GM19395 (cell line): ENCODE results near the gene SLC2A4RG.

Experiments used
- ATAC-seq: cut with Tn5 transposase; IDR thresholded peaks from one replicate; pipeline ENCODE4 v1.9.1; 2021; ENCODE audit warnings: mild to moderate bottlenecking, moderate library complexity; ENCODE audit not compliant: unreplicated experiment

SLC2A4RG gene, protein sequence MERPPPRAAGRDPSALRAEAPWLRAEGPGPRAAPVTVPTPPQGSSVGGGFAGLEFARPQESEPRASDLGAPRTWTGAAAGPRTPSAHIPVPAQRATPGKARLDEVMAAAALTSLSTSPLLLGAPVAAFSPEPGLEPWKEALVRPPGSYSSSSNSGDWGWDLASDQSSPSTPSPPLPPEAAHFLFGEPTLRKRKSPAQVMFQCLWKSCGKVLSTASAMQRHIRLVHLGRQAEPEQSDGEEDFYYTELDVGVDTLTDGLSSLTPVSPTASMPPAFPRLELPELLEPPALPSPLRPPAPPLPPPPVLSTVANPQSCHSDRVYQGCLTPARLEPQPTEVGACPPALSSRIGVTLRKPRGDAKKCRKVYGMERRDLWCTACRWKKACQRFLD

DNA sequence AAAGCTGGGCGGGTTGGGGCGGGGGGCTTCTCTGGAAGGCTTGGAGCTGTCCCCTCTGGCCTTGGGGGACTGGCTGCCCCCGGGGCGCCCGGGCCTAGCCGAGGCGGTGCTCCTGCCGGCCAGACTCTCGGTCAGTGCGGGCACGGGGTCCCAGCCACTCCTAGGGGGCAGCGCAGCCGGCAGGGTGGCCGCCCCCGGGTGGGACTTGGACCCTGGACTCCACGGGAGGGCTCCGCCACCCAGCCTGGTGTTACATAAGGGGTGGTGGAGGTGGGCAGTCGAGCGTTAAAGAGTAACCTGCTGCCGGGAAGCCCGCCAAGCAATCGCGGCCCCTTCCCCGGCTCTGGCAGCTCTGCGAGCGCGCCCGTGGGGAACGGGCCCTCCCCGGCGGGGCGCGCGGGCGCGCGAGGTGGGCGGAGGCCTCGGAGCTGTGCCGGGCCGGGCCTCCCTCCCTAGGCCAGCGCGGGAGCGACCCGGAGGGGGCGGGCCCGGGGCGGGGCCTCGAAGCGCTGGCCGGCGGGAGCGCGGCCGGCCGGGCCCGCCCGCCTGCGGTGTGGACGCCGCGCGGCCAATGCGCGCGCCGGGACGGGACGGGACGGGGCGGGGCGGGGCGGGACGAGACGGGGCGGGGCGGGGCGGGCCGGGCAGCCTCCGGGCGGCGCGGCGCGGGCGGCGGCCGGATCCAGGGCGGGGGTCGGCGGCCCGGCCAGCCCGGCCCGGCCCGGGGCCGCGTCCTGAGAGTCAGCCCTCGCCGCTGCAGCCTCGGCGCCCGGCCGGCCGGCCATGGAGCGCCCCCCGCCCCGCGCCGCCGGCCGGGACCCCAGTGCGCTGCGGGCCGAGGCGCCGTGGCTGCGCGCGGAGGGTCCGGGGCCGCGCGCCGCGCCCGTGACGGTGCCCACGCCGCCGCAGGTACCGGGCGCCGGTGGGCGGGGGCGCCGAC lies at the start of gene SLC2A4RG:
TSS of gene SLC2A4RG (plus strand) at position 647 of the 940 bp plus-strand sequence. CDS start at position 784, 137 bp downstream.
- ATAC-seq, result no peak

DNA sequence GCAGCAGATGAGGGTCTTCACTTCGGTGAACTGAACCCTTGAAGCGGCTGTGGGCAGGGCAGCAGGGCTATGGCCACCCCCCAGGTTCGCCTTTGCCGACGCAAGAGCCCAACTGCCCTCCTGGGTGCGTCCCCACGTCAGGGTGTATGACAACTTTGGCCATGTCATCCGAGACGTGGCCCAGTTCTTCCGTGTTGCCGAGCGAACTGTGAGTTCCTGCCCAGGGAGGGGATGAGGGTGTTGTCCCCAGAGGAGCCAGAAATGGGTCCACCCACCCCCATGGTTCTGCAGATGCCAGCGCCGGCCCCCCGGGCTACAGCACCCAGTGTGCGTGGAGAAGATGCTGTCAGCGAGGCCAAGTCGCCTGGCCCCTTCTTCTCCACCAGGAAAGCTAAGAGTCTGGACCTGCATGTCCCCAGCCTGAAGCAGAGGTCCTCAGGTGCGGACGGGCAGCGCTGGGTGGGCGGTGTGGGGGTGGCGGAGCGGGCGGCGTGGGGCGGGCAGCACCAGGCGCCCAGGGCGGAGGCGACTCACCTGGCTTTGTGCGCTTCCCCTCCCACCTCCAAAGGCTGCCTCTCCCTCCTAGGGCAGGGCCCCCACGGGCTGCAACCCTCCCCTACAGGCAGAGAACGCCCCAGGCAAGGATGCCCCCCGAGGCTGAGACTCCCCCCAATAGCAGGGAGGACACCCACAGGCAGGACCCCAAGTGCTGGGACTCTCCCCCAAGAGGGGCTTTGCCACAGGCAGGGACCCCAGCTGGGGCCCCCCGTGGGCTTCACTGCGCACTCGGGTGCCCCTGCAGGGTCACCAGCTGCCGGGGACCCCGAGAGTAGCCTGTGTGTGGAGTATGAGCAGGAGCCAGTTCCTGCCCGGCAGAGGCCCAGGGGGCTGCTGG lies 49.3 kb upstream of the SLC2A4RG start:
- ATAC-seq, result no peak

DNA sequence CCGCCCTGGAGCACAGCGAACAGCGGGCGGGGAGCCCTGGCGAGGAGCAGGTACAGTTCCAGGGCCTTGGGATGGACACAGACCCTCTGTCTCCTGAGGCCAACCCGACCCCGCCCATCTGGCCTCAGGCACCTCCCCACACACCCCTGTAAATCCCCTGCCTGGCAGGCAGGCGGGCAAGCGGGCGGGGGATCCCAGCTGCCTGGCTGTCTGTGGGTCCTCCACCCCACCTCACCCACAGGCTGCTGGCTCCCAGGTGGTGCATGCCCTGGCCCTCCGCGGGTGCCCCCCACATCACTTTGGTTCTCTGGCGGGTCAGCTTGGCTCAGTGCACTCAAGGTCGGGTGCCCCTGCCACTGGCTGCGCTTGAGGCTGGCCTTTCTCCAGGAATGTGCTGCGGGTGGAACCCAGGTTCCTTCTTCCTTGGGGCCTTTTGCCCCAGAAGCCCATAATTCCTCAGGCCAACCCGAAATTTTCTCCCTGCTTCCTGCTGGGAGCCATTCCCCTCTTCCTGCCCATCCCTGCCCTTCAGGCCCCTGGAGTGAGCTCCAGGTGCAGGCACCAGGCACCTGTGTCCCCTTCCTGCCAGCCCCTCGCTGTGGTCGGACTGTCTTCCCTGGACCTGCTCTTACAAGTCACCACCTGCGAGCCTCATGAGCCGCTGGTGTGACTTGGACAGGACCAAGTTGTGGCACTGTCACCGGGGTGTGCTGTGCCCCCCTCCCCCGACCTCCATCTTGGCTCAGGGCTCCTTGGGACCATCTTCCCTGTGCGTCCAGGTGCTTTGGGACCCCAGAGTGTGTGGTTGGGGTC lies 48.5 kb upstream of the SLC2A4RG start:
- ATAC-seq, result no peak

DNA sequence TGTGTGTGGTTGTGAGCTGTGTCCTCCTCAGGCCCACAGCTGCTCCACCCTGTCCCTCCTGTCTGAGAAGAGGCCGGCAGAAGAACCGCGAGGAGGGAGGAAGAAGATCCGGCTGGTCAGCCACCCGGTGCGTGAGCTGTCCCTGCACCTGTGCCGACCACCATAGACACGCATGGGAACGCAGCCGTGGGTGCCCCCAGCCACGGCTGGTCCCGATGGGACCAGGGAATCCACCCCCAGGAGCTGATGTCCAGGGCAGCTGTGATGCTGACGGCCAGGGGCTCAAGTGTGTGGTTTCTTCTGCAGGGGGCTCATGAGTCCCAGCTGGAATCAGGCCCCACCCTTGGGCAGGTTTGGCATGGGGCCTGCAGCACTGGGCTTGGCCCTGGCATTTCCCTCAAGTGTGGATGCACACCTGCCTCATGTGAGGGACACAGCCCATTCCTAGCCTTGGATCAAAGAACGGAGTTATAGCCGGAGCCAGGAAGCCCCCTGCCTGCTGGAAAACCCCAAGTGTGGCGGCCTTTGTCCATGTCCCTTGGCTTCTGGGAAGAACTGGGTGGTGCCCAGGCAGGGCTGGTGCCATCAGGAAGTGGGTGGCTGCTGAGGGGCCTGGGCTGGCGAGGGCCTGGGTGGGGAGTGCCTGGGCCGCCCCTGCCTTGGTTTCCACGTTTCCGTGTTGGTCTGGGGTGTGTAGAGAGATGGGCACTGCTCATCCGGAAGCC lies 47.7 kb upstream of the SLC2A4RG start:
- ATAC-seq, result no peak

DNA sequence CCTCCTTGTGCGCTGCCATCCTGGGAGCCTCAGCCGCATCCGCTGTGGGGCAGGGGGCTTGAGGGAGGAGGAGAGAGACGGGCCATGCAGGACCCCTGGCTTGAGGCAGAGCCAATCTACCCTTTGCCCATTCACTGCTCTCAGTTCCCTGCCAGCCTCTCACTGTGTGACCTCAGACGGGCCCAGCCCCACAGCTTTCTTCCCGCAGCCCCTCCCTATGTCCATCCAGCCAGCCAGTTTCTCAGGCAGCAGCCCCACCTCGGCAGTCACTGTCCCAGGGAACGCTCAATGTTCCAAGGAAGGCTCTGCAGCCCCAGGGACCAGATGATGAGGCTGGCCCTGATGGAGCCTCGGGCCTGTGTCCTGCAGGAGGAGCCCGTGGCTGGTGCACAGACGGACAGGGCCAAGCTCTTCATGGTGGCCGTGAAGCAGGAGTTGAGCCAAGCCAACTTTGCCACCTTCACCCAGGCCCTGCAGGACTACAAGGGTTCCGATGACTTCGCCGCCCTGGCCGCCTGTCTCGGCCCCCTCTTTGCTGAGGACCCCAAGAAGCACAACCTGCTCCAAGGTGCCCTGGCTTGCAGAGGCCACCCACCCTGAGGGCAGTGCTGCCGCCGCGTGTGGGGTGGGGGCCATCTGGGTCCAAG lies 47.0 kb upstream of the SLC2A4RG start:
- ATAC-seq, result no peak

DNA sequence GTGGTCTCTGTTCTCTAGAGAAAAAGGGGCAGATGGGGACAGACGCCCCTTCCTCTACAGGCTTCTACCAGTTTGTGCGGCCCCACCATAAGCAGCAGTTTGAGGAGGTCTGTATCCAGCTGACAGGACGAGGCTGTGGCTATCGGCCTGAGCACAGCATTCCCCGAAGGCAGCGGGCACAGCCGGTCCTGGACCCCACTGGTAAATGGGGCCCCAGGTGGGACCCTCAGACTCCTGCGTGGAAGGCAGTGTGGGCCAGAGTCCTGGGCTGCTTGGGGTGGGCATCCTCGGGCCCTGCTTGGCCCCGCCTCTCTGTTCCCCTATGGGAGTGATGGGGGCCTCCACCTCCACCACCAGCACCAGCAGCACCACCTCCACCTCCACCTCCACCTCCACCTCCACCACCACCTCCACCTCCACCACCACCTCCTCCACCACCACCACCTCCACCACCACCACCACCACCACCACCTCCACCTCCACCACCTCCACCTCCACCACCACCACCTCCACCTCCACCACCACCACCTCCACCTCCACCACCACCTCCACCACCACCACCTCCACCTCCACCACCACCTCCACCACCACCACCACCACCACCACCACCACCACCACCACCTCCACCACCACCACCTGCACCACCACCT lies 46.4 kb upstream of the SLC2A4RG start:
- no peak for ATAC-seq

DNA sequence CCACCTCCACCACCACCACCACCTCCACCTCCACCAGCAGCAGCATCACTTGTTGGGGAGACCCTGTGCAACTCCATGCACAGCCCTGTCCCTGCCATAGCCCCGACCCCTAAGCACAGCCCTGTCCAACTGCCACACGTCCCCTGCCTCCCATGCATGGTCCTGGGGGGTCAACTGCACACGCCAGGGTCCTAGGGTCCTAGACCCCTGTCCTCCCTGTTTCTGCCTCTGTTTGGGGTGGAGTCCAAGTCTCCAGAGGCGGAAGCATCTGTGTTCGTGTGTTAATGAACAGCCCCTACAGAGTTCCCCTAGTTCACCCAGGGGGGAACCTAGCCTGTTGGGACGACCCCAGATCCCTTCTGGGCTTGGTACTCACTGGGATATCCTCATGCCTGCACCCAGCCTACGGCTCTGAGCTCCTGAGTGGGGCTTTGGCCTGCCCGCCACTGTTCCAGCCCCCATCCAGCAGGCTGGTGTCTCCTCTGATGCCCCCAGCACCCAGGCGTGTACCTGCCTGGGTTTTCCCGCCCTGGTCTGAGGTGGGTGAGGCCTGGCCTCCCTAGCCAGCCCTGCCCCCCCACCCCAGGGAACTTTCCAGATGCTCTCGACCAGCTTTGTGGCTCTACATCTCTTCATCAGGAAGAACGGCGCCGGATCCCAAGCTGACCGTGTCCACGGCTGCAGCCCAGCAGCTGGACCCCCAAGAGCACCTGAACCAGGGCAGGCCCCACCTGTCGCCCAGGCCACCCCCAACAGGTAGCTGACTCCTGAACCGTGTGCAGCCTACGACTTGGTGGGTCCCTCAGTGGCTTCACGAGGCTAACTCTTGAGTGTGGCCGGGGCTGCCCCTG lies 45.6 kb upstream of the SLC2A4RG start:
- no peak for ATAC-seq

DNA sequence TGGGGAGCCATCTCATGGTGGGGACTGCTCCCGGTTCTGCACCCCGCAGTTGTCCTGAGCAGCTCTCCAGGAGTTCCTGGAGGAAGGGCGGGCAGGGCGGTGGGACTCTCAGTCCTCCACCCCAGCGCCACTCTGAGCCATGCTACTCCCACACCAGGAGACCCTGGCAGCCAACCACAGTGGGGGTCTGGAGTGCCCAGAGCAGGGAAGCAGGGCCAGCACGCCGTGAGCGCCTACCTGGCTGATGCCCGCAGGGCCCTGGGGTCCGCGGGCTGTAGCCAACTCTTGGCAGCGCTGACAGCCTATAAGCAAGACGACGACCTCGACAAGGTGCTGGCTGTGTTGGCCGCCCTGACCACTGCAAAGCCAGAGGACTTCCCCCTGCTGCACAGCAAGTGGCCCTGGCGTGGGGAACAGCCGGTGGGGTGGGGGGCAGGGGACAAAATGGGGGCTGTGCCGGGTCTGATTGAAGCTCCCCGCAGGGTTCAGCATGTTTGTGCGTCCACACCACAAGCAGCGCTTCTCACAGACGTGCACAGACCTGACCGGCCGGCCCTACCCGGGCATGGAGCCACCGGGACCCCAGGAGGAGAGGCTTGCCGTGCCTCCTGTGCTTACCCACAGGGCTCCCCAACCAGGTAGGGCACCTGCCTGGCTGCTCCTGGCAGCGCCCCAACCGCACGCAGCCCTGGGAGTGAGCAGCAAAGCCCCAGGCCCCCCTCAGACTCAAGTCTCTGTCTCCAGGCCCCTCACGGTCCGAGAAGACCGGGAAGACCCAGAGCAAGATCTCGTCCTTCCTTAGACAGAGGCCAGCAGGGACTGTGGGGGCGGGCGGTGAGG lies 44.8 kb upstream of the SLC2A4RG start:
- ATAC-seq, result no peak

DNA sequence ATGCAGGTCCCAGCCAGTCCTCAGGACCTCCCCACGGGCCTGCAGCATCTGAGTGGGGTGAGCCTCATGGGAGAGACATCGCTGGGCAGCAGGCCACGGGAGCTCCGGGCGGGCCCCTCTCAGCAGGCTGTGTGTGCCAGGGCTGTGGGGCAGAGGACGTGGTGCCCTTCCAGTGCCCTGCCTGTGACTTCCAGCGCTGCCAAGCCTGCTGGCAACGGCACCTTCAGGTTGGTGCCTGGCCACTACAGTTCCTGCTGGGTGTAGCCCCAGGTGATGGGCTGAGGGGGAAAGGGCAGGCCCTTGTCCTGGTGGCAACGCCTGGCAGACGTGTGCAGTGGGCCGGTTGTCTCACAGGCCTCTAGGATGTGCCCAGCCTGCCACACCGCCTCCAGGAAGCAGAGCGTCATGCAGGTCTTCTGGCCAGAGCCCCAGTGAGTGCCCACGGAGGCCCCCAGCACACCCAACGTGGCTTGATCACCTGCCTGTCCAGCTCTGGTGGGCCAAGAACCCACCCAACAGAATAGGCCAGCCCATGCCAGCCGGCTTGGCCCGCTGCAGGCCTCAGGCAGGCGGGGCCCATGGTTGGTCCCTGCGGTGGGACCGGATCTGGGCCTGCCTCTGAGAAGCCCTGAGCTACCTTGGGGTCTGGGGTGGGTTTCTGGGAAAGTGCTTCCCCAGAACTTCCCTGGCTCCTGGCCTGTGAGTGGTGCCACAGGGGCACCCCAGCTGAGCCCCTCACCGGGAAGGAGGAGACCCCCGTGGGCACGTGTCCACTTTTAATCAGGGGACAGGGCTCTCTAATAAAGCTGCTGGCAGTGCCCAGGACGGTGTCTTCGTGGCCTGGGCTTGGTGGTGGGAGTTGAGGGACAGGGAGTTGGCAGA lies 43.9 kb upstream of the SLC2A4RG start:
- no peak for ATAC-seq

DNA sequence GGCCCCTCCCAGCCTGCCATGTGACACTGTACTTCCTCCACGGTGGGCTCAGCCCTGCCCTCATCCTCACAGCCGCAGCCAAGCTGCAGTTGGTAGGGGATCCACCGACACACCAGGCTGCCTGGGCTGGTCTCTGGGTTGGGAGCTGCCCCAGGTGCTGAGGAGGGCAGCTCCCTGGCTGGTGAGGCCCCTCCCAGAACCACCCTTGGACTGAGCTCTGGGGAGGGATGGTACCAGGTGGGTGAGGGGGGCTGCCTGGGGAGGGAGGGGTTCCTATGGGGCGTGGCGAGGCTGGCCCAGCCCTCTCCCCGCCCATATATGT lies 43.3 kb upstream of the SLC2A4RG start:
- no peak for ATAC-seq

DNA sequence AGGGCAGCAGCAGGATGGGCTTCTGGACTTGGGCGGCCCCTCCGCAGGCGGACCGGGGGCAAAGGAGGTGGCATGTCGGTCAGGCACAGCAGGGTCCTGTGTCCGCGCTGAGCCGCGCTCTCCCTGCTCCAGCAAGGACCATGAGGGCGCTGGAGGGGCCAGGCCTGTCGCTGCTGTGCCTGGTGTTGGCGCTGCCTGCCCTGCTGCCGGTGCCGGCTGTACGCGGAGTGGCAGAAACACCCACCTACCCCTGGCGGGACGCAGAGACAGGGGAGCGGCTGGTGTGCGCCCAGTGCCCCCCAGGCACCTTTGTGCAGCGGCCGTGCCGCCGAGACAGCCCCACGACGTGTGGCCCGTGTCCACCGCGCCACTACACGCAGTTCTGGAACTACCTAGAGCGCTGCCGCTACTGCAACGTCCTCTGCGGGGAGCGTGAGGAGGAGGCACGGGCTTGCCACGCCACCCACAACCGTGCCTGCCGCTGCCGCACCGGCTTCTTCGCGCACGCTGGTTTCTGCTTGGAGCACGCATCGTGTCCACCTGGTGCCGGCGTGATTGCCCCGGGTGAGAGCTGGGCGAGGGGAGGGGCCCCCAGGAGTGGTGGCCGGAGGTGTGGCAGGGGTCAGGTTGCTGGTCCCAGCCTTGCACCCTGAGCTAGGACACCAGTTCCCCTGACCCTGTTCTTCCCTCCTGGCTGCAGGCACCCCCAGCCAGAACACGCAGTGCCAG lies 42.8 kb upstream of the SLC2A4RG start, which contains the start of gene TNFRSF6B:
TSS of gene TNFRSF6B (plus strand) at position 25 of the 729 bp plus-strand sequence. CDS start at position 141, 116 bp downstream.
- ATAC-seq, result no peak

DNA sequence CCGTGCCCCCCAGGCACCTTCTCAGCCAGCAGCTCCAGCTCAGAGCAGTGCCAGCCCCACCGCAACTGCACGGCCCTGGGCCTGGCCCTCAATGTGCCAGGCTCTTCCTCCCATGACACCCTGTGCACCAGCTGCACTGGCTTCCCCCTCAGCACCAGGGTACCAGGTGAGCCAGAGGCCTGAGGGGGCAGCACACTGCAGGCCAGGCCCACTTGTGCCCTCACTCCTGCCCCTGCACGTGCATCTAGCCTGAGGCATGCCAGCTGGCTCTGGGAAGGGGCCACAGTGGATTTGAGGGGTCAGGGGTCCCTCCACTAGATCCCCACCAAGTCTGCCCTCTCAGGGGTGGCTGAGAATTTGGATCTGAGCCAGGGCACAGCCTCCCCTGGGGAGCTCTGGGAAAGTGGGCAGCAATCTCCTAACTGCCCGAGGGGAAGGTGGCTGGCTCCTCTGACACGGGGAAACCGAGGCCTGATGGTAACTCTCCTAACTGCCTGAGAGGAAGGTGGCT lies 42.2 kb upstream of the SLC2A4RG start:
- ATAC-seq, result no peak

DNA sequence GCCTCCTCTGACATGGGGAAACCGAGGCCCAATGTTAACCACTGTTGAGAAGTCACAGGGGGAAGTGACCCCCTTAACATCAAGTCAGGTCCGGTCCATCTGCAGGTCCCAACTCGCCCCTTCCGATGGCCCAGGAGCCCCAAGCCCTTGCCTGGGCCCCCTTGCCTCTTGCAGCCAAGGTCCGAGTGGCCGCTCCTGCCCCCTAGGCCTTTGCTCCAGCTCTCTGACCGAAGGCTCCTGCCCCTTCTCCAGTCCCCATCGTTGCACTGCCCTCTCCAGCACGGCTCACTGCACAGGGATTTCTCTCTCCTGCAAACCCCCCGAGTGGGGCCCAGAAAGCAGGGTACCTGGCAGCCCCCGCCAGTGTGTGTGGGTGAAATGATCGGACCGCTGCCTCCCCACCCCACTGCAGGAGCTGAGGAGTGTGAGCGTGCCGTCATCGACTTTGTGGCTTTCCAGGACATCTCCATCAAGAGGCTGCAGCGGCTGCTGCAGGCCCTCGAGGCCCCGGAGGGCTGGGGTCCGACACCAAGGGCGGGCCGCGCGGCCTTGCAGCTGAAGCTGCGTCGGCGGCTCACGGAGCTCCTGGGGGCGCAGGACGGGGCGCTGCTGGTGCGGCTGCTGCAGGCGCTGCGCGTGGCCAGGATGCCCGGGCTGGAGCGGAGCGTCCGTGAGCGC lies 41.6 kb upstream of the SLC2A4RG start:
- ATAC-seq, result no peak
